Measurements from ENCODE around the gene SKA3.
A peak's percentile ranks its signal among the peaks of the same experiment; 100 is the strongest.

SKA3 gene

GRCh38 chr13:21142766-21143165 is 33.6 kb downstream of the SKA3 start:
- H3F3A ChIP-seq (ENCODE audit: insufficient read depth, low read length), result no peaks in the 10 kb centered on the region
- peaks cover 45% of the 10 kb centered on the region for H3K79me2 ChIP-seq (ENCODE audit: low read length)
- no peaks in the 10 kb centered on the region for H4K20me1 ChIP-seq (ENCODE audit: insufficient read depth, low read length)
- no peak overlapping the region for H3K4me3 ChIP-seq (ENCODE audit: low read length)
- DNase-seq, result no peak
- no peak overlapping the region for H3K27ac ChIP-seq (ENCODE audit: low read length)
- H2AFZ ChIP-seq (ENCODE audit: low read length), result no peak overlapping the region
- H3K36me3 ChIP-seq (replicated peaks; ENCODE audit: insufficient read depth, low read length), result no peaks in the 10 kb centered on the region
- no peaks in the 10 kb centered on the region for H3K27me3 ChIP-seq (replicated peaks; ENCODE audit: insufficient read depth, low read length)
- no peak overlapping the region for H3K9ac ChIP-seq (ENCODE audit: low read length)
- no peak for TF ChIP-seq EZH2phosphoT487 (IDR thresholded peaks at IDR 0.05; ENCODE audit: low read length)
- TF ChIP-seq EZH2 (optimal IDR thresholded peaks at IDR 0.05; ENCODE audit: low read depth, low read length), result no peak
- TF ChIP-seq CTCF (IDR thresholded peaks at IDR 0.05; ENCODE audit: low read length), result no peak
- no peak overlapping the region for H3K4me2 ChIP-seq (ENCODE audit: low read depth, low read length)
- no peaks in the 10 kb centered on the region for H3K9me2 ChIP-seq (replicated peaks; ENCODE audit: insufficient read depth, low read length)
- H3K9me3 ChIP-seq (replicated peaks; ENCODE audit: insufficient read depth, low read length), result no peaks in the 10 kb centered on the region
- no peaks in the 10 kb centered on the region for H3K4me1 ChIP-seq (ENCODE audit: low read length)

- H3K27me3 ChIP-seq (replicated peaks; ENCODE audit: insufficient read depth, low read length), result no peaks in the 10 kb centered on the region
- peak overlapping the region; percentile 49; the same call in 1 of the 2 replicates for H3K4me2 ChIP-seq (ENCODE audit: low read depth, low read length)
- peaks cover 34% of the 10 kb centered on the region for H3K79me2 ChIP-seq (ENCODE audit: low read length)
- H3K36me3 ChIP-seq (replicated peaks; ENCODE audit: insufficient read depth, low read length), result no peaks in the 10 kb centered on the region
- H3K9me3 ChIP-seq (replicated peaks; ENCODE audit: insufficient read depth, low read length), result no peaks in the 10 kb centered on the region
- H3K9ac ChIP-seq (ENCODE audit: low read length), result peak overlapping the region; percentile 77
- TF ChIP-seq CTCF (IDR thresholded peaks at IDR 0.05; ENCODE audit: low read length), result no peak
- no peak for TF ChIP-seq EZH2 (optimal IDR thresholded peaks at IDR 0.05; ENCODE audit: low read depth, low read length)
- no peak for TF ChIP-seq EZH2phosphoT487 (IDR thresholded peaks at IDR 0.05; ENCODE audit: low read length)
- H4K20me1 ChIP-seq (ENCODE audit: insufficient read depth, low read length), result no peaks in the 10 kb centered on the region
- peak overlapping the region; percentile 89 for H2AFZ ChIP-seq (ENCODE audit: low read length)
- DNase-seq, result no peak
- H3F3A ChIP-seq (ENCODE audit: insufficient read depth, low read length), result no peaks in the 10 kb centered on the region
- no peaks in the 10 kb centered on the region for H3K9me2 ChIP-seq (replicated peaks; ENCODE audit: insufficient read depth, low read length)
- H3K4me1 ChIP-seq (ENCODE audit: low read length), result no peaks in the 10 kb centered on the region
- H3K4me3 ChIP-seq (ENCODE audit: low read length), result peak overlapping the region; percentile 74
- no peak overlapping the region for H3K27ac ChIP-seq (ENCODE audit: low read length)
Measured at GRCh38 chr13:21139374-21139773, 37.0 kb downstream of the SKA3 start.

- H3K27me3 ChIP-seq (replicated peaks; ENCODE audit: insufficient read depth, low read length), result no peaks in the 10 kb centered on the region
- no peak for DNase-seq
- H3K79me2 ChIP-seq (ENCODE audit: low read length), result peaks cover 30% of the 10 kb centered on the region
- no peak overlapping the region for H3K27ac ChIP-seq (ENCODE audit: low read length)
- no peak overlapping the region for H3K4me3 ChIP-seq (ENCODE audit: low read length)
- TF ChIP-seq CTCF (IDR thresholded peaks at IDR 0.05; ENCODE audit: low read length) (no peak), EZH2 (optimal IDR thresholded peaks at IDR 0.05; ENCODE audit: low read depth, low read length) (no peak), EZH2phosphoT487 (IDR thresholded peaks at IDR 0.05; ENCODE audit: low read length) (no peak)
- H2AFZ ChIP-seq (ENCODE audit: low read length), result no peak overlapping the region
- H3K4me2 ChIP-seq (ENCODE audit: low read depth, low read length), result no peak overlapping the region
- no peaks in the 10 kb centered on the region for H3F3A ChIP-seq (ENCODE audit: insufficient read depth, low read length)
- H3K9me3 ChIP-seq (replicated peaks; ENCODE audit: insufficient read depth, low read length), result no peaks in the 10 kb centered on the region
- H3K36me3 ChIP-seq (replicated peaks; ENCODE audit: insufficient read depth, low read length), result no peaks in the 10 kb centered on the region
- no peaks in the 10 kb centered on the region for H4K20me1 ChIP-seq (ENCODE audit: insufficient read depth, low read length)
- H3K9ac ChIP-seq (ENCODE audit: low read length), result no peak overlapping the region
- no peaks in the 10 kb centered on the region for H3K9me2 ChIP-seq (replicated peaks; ENCODE audit: insufficient read depth, low read length)
- no peaks in the 10 kb centered on the region for H3K4me1 ChIP-seq (ENCODE audit: low read length)
Measured at GRCh38 chr13:21138561-21138960, 37.8 kb downstream of the SKA3 start.
